ENCODE results near the gene MED27. TPM values are rescaled to one million over a fixed set of nuclear protein-coding genes. Genes with fewer than 3 reads are reported as not detected.
"Not testable (repeated sequence)": the region's sequence is repeated elsewhere in the genome, so short reads cannot be mapped to it uniquely, and the experiment has no call there.

Gene MED27
- total RNA-seq, 1 donor from 2014 or later = 15.7 TPM

DNA sequence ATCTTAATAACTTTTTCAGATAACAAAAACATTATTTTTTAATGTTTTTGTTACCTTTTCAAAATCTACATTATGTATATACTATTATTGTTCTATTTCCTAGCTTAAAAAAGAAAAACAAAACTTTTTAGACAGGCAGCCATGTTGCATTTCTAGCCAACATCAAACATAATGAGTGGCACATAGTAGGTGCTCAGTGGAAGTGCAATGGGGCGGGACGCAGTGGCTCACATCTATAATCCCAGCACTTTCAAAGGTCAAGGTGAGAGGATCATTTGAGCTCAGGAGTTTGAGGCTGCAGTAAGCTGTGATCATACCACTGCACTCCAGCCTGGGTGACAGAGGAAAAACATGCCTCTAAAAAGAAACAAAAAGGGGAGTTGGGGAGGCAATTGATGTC is 68.4 kb downstream of the MED27 start:
- DNase-seq (no peak), ATAC-seq (no peak)
- Histone ChIP-seq H3K27me3 (ENCODE audit: low read depth) (no peaks in the 10 kb centered on the region), H3K36me3 (peaks cover 11% of the 10 kb centered on the region), H3K4me3 (no peak overlapping the region), H3K4me1 (no peaks in the 10 kb centered on the region), H3K9me3 (no peaks in the 10 kb centered on the region), H3K27ac (no peak overlapping the region)
- intact Hi-C loops (cut with DNase I) = no loop called here
- TF ChIP-seq, protein P1, sequence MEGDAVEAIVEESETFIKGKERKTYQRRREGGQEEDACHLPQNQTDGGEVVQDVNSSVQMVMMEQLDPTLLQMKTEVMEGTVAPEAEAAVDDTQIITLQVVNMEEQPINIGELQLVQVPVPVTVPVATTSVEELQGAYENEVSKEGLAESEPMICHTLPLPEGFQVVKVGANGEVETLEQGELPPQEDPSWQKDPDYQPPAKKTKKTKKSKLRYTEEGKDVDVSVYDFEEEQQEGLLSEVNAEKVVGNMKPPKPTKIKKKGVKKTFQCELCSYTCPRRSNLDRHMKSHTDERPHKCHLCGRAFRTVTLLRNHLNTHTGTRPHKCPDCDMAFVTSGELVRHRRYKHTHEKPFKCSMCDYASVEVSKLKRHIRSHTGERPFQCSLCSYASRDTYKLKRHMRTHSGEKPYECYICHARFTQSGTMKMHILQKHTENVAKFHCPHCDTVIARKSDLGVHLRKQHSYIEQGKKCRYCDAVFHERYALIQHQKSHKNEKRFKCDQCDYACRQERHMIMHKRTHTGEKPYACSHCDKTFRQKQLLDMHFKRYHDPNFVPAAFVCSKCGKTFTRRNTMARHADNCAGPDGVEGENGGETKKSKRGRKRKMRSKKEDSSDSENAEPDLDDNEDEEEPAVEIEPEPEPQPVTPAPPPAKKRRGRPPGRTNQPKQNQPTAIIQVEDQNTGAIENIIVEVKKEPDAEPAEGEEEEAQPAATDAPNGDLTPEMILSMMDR (IDR thresholded peaks at IDR 0.05) = no peak

DNA sequence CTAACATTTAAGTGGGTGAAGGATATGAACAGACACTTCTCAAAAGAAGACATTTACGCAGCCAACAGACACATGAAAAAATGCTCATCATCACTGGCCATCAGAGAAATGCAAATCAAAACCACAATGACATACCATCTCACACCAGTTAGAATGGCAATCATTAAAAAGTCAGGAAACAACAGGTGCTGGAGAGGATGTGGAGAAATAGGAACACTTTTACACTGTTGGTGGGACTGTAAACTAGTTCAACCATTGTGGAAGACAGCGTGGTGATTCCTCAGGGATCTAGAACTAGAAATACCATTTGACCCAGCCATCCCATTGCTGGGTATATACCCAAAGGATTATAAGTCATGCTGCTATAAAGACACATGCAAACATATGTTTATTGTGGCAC is 69.5 kb downstream of the MED27 start:
- H3K4me1 ChIP-seq; intact Hi-C loops (cut with DNase I); H3K9me3 ChIP-seq; DNase-seq; H3K27ac ChIP-seq; ATAC-seq; H3K27me3 ChIP-seq (ENCODE audit: low read depth); H3K4me3 ChIP-seq: not testable (repeated sequence)
- H3K36me3 ChIP-seq = peaks cover 11% of the 10 kb centered on the region

DNA sequence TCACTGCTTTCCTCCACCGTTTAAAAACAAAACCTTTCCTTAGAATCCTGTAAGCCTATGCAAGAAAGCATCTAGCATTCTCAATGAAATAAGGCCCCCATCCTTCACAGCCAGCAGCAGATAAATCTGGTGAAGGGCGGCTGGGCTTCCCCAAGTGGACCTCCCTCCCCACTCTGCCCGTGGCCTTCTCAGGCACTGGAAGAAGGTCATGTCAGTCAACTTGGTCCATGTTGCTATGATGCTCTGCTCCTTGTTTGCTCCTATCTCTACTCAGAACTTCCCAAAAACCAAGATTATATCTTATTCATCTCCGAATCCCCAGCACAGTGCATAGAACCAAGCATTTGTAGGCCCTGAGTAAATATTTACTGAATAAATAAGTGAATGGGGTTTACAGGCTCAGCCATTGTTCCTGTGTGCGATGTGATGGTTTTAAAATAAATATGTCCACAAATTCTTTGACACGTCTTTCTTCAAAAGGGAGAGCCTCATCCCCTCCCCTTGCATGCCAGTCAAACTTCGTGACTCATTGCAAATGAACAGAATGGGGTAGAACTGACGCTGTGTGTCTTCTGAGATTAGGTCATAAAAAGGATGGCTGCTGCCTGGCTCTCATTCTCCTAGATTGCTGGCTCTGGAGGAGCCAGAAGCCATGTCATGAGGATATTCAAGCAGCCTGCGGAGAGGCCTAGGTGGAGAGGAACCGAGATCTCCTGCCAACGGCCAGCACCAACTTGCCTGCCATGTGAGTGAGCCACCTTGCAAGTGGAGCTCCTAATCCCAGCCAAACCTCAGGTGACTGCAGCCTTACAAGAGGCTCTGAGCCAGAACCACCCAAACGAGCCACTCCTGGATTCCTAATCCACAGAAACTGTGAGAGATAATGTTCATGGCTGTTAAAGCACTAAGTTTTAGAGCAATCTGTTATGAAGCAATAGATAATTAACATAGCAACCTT is 70.5 kb downstream of the MED27 start:
- Histone ChIP-seq H3K27me3 (ENCODE audit: low read depth) (no peaks in the 10 kb centered on the region), H3K27ac (no peak overlapping the region), H3K9me3 (no peaks in the 10 kb centered on the region), H3K4me3 (no peak overlapping the region), H3K36me3 (peaks cover 11% of the 10 kb centered on the region), H3K4me1 (no peaks in the 10 kb centered on the region)
- ATAC-seq = no peak
- no peak for DNase-seq
- intact Hi-C loops (cut with DNase I) = no loop called here
- TF ChIP-seq, protein P1 (IDR thresholded peaks at IDR 0.05) = no peak

DNA sequence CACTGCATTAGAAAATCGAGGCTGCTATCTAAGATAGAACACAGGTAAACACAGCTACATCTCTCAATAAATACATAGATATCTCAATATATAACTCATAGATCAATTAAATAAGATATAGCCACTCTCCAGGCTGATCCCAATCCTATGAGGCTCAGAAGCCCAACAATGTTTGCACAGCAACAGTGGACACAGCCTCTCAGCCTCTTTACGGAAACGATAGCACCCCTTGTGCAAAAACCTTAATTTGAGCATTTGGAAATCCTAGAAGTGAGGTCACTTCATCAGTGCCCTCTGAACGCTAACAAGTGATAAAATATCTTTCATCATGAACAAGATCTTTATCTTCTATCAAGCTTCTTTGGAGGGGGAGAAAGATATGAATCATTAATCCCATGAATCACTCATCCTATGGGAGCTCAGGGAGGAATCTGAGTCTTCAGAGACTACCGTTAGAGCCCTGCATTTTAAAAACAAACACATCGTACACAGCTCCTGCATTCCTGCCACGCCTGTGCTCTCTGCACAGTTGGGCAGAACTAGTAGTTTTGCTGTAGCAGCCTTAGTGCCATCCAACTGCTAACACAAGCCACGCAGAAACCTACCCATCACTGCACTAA is 71.4 kb downstream of the MED27 start:
- Histone ChIP-seq H3K27me3 (ENCODE audit: low read depth) (no peaks in the 10 kb centered on the region), H3K9me3 (no peaks in the 10 kb centered on the region), H3K4me3 (no peak overlapping the region), H3K36me3 (peaks cover 8% of the 10 kb centered on the region), H3K27ac (no peak overlapping the region), H3K4me1 (no peaks in the 10 kb centered on the region)
- TF ChIP-seq, protein P1 (IDR thresholded peaks at IDR 0.05) = no peak
- ATAC-seq (no peak), DNase-seq (no peak)
- intact Hi-C loops (cut with DNase I) = no loop called here

DNA sequence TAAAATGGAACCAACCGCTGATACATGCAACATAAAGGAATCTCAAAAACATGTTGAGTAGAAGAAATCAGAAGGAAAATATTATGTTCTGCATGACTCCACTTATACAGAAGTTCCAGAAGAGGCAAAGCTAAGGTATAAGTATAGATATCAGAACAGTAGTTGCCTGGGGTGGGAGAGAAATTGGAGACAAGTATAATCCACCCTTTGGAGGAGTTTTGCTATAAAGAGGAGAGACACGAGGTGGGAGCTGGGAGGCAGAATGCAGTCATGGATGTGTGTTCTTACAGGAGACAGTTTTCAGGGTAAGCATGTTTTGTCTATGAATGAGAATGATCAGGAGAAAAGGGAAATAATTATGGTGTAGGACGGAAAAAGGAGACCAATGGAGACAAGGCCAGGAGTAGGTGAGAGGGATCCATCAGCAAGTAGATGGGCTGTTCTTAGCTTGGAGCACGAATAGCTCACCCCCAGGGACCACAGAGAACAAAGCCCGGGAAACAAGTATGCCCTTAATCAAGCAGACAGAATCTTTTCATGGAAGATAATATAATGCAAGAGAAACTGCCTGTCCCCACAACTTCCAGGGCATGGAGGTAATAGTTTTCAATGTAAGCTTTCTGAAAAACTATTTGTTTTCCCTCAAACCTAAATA is 72.2 kb downstream of the MED27 start:
- Histone ChIP-seq H3K36me3 (peaks cover under 1% of the 10 kb centered on the region), H3K27ac (no peak overlapping the region), H3K9me3 (no peaks in the 10 kb centered on the region), H3K4me1 (no peaks in the 10 kb centered on the region), H3K4me3 (no peak overlapping the region), H3K27me3 (ENCODE audit: low read depth) (no peaks in the 10 kb centered on the region)
- intact Hi-C loops (cut with DNase I) = no loop called here
- TF ChIP-seq, protein P1 (IDR thresholded peaks at IDR 0.05) = no peak
- DNase-seq (no peak), ATAC-seq (no peak)
